ENCODE results near the gene SDC1. TPM values are rescaled to one million over a fixed set of nuclear protein-coding genes. Genes with fewer than 3 reads are reported as not detected.
A peak's percentile ranks its signal among the peaks of the same experiment; 100 is the strongest.
"Not testable (repeated sequence)": the region's sequence is repeated elsewhere in the genome, so short reads cannot be mapped to it uniquely, and the experiment has no call there.

SDC1 gene
- polyA plus RNA-seq, 5 donors = 75.8 to 176 (median 115) TPM

GRCh38 chr2:20198796-20199632, 25.9 kb downstream of the SDC1 start:
- DNase-seq = no peak

GRCh38 chr2:20198001-20198400, 26.9 kb downstream of the SDC1 start:
- no peak for DNase-seq

- no peak for DNase-seq
Measured at GRCh38 chr2:20197192-20197591, 27.7 kb downstream of the SDC1 start.

- DNase-seq = peak in 1 of 2 donors; percentile 69
Measured at GRCh38 chr2:20196657-20197161, 28.2 kb downstream of the SDC1 start.

- no peak for DNase-seq
Measured at GRCh38 chr2:20196053-20196656, 28.8 kb downstream of the SDC1 start.

- DNase-seq = no peak
Measured at GRCh38 chr2:20195431-20196033, 29.4 kb downstream of the SDC1 start.

- DNase-seq = not testable (repeated sequence)
Measured at GRCh38 chr2:20195016-20195411, 29.9 kb downstream of the SDC1 start.

- no peak for DNase-seq
Measured at GRCh38 chr2:20194097-20195015, 30.6 kb downstream of the SDC1 start.

GRCh38 chr2:20193185-20193584, 31.7 kb downstream of the SDC1 start:
- no peak for DNase-seq

GRCh38 chr2:20192781-20193180, 32.1 kb downstream of the SDC1 start:
- DNase-seq = no peak

- DNase-seq = no peak
Measured at GRCh38 chr2:20191714-20192569, 33.0 kb downstream of the SDC1 start.

- no peak for DNase-seq
Measured at GRCh38 chr2:20190876-20191713, 33.8 kb downstream of the SDC1 start.

- no peak for DNase-seq
Measured at GRCh38 chr2:20190170-20190569, 34.8 kb downstream of the SDC1 start.

- DNase-seq = no peak
Measured at GRCh38 chr2:20189299-20189931, 35.5 kb downstream of the SDC1 start.

GRCh38 chr2:20188851-20189250, 36.1 kb downstream of the SDC1 start:
- no peak for DNase-seq

- no peak for DNase-seq
Measured at GRCh38 chr2:20188201-20188600, 36.7 kb downstream of the SDC1 start.

GRCh38 chr2:20187331-20187730, 37.6 kb downstream of the SDC1 start:
- DNase-seq = no peak

GRCh38 chr2:20186855-20187187, 38.1 kb downstream of the SDC1 start:
- no peak for DNase-seq

Data from right lung (tissue), 5 donors.